ENCODE data around the gene TEC. TPM values are rescaled to one million over a fixed set of nuclear protein-coding genes. Genes with fewer than 3 reads are reported as not detected.
"Not testable (repeated sequence)": the region's sequence is repeated elsewhere in the genome, so short reads cannot be mapped to it uniquely, and the experiment has no call there.

TEC gene
- total RNA-seq (1 to 10 TPM; 2.3 to 2.4 TPM), total RNA-seq (2.1 to 3.5 reads per million in 2 donors)

DNA sequence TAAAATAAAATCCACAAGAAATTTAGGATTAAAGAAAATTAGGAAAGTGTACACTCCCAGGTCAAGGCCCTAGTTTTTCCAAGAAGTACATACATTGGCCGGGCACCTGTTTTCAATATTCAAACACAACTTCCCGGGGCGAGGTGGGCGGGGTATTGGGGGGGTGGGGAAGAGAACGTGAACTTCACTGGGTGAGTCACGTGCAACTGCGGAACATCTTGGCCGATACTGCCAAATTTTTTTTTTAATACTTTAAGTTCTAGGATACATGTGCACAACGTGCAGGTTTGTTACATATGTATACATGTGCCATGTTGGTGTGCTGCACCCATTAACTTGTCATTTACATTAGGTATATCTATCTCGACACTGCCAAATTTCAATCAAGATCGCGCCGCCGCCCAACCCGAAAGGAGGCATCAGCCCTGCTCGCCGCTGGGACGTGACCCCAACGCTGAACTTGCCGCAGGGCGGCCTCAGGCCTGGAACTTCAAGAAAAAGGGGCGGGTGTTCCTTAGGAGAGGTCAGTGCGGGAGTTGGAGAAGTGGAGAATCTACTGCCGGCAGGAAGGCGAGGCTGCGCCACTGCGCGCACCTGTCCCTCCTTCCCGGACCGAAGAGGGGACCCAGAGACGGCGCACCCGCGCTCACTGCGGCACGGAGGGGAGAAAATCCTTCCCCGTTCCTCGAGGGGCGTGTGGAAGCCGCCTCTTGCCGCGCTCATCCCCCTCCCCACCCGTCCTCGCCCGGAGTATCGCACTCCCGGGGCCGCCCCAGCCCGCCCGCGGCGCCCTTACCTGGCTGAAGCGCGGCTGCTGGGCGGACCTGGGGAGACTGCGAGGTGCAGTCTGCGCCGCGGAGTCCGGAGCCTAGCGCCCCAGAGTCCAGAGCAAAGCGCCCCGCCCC, at the start of gene TEC:
TSS of gene TEC (minus strand) at position 883 of the 905 bp plus-strand sequence. CDS start 41,224 bp downstream, outside the sequence.
- H3K4me3 Mint-ChIP-seq = peak within 1 kb of the TSS; percentile 95
- peaks cover 7% of the 10 kb centered on the region for H3K27me3 Mint-ChIP-seq
- no peaks in the 10 kb centered on the region for H3K36me3 Mint-ChIP-seq (ENCODE audit: low read depth)
- H3K4me1 Mint-ChIP-seq = peaks cover 4% of the 10 kb centered on the region
- DNase-seq (peak in 1 of 3 donors; percentile 19), ATAC-seq (peak; percentile 41)
- peak within 1 kb of the TSS; percentile 56 for H3K27ac Mint-ChIP-seq
- H3K9me3 ChIP-seq (ENCODE audit: control insufficient read depth, low read length, poor library complexity, severe bottlenecking) = no peaks in the 10 kb centered on the region

DNA sequence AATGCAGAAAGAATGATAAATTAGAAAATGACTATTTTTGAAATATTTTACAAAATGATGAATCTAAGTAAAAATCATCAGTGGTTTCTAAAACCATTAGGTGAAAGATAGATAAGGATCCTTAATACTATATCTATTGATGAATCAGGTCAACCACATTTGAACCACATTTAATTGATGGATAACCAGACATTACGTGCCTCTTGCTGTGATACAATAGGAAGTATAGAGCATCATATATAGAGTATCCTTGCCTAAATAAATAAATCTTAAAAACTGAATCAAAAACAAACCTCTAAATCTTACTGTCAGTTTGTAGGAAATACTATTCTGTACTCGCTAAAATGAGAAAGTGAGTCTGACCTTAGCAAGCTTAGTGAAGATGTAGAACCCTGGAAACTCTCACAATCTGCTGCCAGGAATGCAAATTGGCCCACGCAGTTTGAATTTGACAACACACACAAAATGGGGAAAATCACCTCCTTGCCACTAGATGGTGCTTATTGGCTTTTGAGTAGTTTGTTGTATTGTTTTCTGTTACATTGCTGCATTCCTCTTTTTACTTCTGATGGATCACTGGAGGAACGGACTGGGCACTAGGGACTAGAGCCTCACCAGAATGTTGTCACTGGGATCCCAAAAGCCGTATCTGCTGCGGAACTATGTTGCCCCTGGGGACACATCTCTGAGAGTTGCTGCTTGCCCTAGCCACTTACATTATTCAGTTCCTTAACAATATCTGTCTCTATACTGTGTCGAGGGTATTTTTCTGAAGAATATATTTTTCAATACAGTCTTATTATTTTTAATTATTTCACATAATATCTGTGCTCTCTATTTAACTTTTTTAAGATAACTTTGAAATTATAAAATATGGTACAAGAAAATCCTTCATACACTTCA, 46.3 kb upstream of the TEC start:
- H3K9me3 ChIP-seq (ENCODE audit: control insufficient read depth, low read length, poor library complexity, severe bottlenecking) = no peaks in the 10 kb centered on the region
- H3K4me3 Mint-ChIP-seq = no peak overlapping the region
- DNase-seq = no peak
- H3K27me3 Mint-ChIP-seq = no peaks in the 10 kb centered on the region
- H3K4me1 Mint-ChIP-seq = peaks cover 2% of the 10 kb centered on the region
- H3K27ac Mint-ChIP-seq = no peak overlapping the region
- H3K36me3 Mint-ChIP-seq (ENCODE audit: low read depth) = no peaks in the 10 kb centered on the region
- ATAC-seq = peak; percentile 63

DNA sequence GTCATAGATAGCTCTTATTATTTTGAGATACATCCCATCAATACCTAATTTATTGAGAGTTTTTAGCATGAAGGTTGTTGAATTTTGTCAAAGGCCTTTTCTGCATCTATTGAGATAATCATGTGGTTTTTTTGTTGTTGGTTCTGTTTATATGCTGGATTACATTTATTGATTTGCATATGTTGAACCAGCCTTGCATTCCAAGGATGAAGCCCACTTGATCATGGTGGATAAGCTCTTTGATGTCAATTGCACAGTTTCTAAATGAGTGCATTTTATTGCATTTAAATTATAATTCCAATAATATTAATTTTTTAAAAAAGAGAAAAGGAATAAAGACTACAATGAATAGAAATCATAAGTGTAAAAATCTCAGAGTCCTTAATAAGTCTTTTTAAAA, 45.1 kb upstream of the TEC start:
- not testable (repeated sequence) for ATAC-seq; H3K36me3 Mint-ChIP-seq (ENCODE audit: low read depth); H3K4me1 Mint-ChIP-seq; H3K27me3 Mint-ChIP-seq; H3K9me3 ChIP-seq (ENCODE audit: control insufficient read depth, low read length, poor library complexity, severe bottlenecking); H3K27ac Mint-ChIP-seq; H3K4me3 Mint-ChIP-seq; DNase-seq

DNA sequence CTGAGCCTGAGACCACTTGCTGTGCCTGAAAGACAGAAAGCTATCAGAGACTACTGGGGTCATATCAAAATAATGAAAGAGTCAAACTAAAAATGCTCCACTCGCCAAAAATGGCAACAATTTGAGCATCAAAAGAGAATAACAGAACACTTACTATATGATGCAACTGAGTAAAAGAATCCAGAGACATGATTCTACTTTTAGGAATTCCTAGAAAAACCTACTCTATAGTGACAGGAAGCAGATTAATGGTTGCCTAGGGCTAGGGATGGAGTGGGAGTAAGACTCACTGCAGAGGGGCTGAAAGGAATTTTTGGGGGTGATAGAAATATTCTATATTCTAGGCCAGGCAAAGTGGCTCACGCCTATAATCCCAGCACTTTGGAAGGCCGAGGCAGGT, 42.3 kb upstream of the TEC start:
- no peak overlapping the region for H3K4me3 Mint-ChIP-seq
- H3K9me3 ChIP-seq (ENCODE audit: control insufficient read depth, low read length, poor library complexity, severe bottlenecking) = no peaks in the 10 kb centered on the region
- no peak for ATAC-seq
- H3K4me1 Mint-ChIP-seq = peaks cover 2% of the 10 kb centered on the region
- H3K27me3 Mint-ChIP-seq = no peaks in the 10 kb centered on the region
- H3K27ac Mint-ChIP-seq = no peak overlapping the region
- no peaks in the 10 kb centered on the region for H3K36me3 Mint-ChIP-seq (ENCODE audit: low read depth)
- DNase-seq = no peak

DNA sequence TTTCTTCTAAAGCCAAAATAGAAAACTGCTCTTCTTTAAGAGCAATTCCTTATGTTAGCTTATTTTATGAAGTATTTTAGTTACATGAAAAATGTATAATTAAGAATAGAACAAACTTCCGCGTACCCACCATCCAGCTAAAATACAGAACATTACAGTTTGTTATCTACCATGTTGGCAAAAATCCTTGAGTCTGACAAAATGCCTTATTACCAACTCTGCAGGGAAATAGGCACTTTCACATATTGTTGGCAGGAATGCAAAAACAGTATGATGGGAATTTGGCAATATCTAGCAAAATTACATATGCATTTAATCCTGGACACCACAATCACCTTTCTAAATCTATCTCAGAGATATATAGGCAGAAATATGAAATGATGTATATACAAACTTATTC, 39.3 kb upstream of the TEC start:
- H3K9me3 ChIP-seq (ENCODE audit: control insufficient read depth, low read length, poor library complexity, severe bottlenecking) = no peaks in the 10 kb centered on the region
- Mint-ChIP-seq H3K36me3 (ENCODE audit: low read depth) (no peaks in the 10 kb centered on the region), H3K27me3 (no peaks in the 10 kb centered on the region), H3K4me1 (no peaks in the 10 kb centered on the region), H3K4me3 (no peak overlapping the region), H3K27ac (no peak overlapping the region)
- ATAC-seq = no peak
- DNase-seq = no peak

DNA sequence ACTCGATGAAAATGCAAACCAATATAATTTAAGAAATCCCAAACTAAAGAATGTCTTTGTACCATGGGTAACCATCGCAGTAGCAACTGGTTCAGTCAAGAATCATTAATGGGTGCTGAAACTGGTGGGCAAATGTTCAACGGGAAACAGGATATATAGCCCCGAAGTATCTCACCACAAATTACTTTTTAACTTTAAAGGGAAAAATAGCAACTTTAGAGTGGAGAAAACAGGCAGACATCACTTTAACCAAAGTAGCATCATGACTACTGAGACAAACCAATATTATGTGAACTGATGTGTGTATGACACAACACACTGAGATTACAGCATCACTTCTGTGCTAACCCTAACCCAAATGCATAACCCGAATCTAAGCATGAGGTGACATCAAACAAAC, 37.9 kb upstream of the TEC start:
- no peak overlapping the region for H3K4me3 Mint-ChIP-seq
- DNase-seq (no peak), ATAC-seq (no peak)
- H3K27me3 Mint-ChIP-seq = peaks cover 5% of the 10 kb centered on the region
- no peak overlapping the region for H3K27ac Mint-ChIP-seq
- no peaks in the 10 kb centered on the region for H3K9me3 ChIP-seq (ENCODE audit: control insufficient read depth, low read length, poor library complexity, severe bottlenecking)
- no peaks in the 10 kb centered on the region for H3K4me1 Mint-ChIP-seq
- H3K36me3 Mint-ChIP-seq (ENCODE audit: low read depth) = no peaks in the 10 kb centered on the region

DNA sequence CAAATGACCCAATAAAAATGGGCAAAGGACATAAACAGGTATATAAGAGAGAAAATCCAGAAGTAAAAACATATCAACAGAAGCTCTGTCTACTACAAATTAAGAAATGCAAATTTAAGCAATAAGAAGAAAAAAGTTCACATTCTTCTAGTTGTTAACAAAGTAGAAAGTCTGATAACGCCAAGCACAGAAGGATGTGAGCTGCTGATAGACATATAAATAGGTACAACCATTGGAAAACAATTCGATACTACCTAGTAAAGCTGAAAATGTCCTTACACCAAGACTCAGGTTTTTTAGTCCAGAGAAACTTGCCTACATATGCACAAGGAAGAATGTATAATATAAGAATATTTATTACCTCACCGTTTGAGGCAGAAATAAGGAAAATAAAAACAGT, 35.9 kb upstream of the TEC start:
- DNase-seq = no peak
- no peak for ATAC-seq
- Mint-ChIP-seq H3K4me3 (no peak overlapping the region), H3K27me3 (peaks cover 16% of the 10 kb centered on the region), H3K27ac (no peak overlapping the region), H3K4me1 (no peaks in the 10 kb centered on the region), H3K36me3 (ENCODE audit: low read depth) (no peaks in the 10 kb centered on the region)
- no peaks in the 10 kb centered on the region for H3K9me3 ChIP-seq (ENCODE audit: control insufficient read depth, low read length, poor library complexity, severe bottlenecking)

DNA sequence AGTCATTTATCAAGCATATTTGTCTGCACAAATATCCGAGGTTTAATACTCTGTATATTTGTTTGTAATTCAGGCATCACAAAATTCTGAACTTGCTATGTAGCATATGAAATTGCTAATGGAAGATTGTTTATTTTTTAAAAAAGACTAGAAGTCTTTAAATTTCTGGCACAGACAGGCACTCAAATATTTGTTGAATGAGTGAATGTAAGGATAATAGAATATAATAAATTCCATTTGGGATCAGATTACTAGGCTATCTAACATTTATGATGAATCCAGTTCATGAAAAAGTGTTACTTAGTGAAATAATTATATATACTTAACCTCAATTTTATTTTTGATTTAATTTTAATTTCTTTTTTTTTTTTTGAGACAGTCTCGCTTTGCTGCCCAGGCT, 30.4 kb upstream of the TEC start:
- ATAC-seq = no peak
- H3K36me3 Mint-ChIP-seq (ENCODE audit: low read depth) = no peaks in the 10 kb centered on the region
- H3K4me1 Mint-ChIP-seq = peaks cover 4% of the 10 kb centered on the region
- H3K27me3 Mint-ChIP-seq = peaks cover 24% of the 10 kb centered on the region
- no peak overlapping the region for H3K27ac Mint-ChIP-seq
- no peak for DNase-seq
- no peak overlapping the region for H3K4me3 Mint-ChIP-seq
- H3K9me3 ChIP-seq (ENCODE audit: control insufficient read depth, low read length, poor library complexity, severe bottlenecking) = no peaks in the 10 kb centered on the region

DNA sequence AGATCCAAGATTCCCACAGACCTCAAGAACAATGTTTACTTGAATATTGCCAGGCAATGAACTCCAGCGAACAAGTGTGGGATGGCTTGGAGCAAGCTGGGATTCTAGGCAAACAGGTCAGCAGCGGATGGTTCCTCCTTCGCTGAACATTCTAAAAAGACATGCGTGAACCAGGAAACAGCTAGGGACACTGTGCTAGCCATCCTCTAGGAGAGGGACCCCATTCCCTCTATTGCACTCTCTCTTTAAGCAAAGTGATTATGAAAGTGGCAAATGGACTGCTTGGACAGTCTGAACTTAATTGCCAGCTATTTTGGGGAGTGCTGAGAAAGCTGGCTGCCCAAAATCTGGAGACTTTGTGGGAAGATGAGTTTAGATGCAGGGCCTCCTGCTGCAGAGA, 29.9 kb upstream of the TEC start:
- no peak overlapping the region for H3K27ac Mint-ChIP-seq
- H3K4me3 Mint-ChIP-seq = no peak overlapping the region
- peaks cover 4% of the 10 kb centered on the region for H3K4me1 Mint-ChIP-seq
- no peaks in the 10 kb centered on the region for H3K36me3 Mint-ChIP-seq (ENCODE audit: low read depth)
- DNase-seq = no peak
- peaks cover 24% of the 10 kb centered on the region for H3K27me3 Mint-ChIP-seq
- no peak for ATAC-seq
- no peaks in the 10 kb centered on the region for H3K9me3 ChIP-seq (ENCODE audit: control insufficient read depth, low read length, poor library complexity, severe bottlenecking)

DNA sequence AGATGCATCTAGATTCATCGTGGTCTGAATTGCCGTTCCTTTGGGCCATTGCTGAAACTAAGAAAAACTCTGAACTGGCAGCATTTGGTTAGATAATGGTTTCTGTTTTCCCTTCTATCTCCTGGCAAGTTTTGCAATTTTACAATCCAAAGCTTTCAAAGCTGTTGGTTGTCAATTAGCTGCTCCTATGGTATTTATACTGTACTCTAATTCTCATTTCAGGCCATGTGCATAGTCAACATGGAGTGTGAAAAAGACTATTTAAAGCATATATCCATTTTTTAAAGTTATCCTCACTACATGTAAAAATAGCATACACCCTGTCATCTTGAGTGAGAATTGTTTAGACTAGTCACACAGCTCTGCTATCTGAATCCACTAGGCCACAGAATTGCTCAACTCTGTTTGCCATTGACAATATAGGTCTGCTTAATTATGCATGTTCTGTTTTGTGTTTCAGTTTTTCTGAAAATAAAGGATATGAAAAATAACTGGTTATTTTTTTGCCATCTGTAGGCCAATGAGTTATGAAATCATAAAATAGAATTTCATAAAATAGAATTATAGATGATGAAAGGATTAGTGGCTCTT, 27.7 kb upstream of the TEC start:
- DNase-seq = no peak
- no peaks in the 10 kb centered on the region for H3K9me3 ChIP-seq (ENCODE audit: control insufficient read depth, low read length, poor library complexity, severe bottlenecking)
- Mint-ChIP-seq H3K4me1 (peaks cover 6% of the 10 kb centered on the region), H3K4me3 (no peak overlapping the region), H3K27ac (no peak overlapping the region), H3K27me3 (peaks cover 18% of the 10 kb centered on the region), H3K36me3 (ENCODE audit: low read depth) (no peaks in the 10 kb centered on the region)
- no peak for ATAC-seq

DNA sequence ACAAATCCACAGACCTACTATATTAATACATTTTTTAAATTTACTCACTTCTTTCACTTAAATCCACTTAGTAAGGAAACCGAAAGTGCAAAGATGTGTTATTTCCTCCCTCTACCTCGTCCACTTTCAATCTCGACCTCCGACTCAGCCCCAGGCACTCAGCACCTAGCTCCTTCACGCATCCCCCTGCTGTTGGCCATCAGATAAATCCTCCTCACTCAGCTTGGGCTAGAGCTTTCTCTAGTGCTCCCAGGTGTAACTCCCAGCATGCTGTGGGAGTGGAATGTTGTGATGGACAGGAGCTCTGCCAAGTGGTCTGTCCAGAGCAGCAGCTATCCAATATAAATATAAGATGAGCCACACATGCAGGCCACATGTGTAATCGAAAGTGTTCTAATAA, 26.7 kb upstream of the TEC start:
- peak; percentile 27 for ATAC-seq
- Mint-ChIP-seq H3K4me1 (peaks cover 6% of the 10 kb centered on the region), H3K27me3 (peaks cover 9% of the 10 kb centered on the region), H3K27ac (peak overlapping the region; percentile 56), H3K4me3 (peak overlapping the region; percentile 80), H3K36me3 (ENCODE audit: low read depth) (no peaks in the 10 kb centered on the region)
- H3K9me3 ChIP-seq (ENCODE audit: control insufficient read depth, low read length, poor library complexity, severe bottlenecking) = no peaks in the 10 kb centered on the region
- DNase-seq = no peak

DNA sequence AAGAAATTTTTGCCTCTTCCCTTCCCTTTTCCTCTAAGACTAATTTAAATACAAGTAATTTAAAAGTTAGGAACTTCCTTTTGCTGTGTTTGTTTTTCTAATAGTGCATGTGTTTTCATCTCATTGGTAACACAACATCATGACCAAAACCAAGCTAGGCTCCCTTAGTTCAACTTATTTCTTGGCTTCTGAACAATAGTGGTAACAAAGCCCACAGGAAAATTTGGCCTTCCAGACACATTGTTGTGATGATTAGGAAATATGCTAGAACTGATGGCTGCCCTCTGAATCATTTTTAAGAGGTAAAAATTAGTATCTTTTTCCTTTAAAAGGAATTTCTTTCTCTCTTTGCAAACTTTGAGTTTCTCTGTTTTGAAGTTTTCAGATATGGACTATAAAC, 25.5 kb upstream of the TEC start:
- DNase-seq (no peak), ATAC-seq (no peak)
- peaks cover 8% of the 10 kb centered on the region for H3K27me3 Mint-ChIP-seq
- no peak overlapping the region for H3K27ac Mint-ChIP-seq
- H3K4me1 Mint-ChIP-seq = peaks cover 6% of the 10 kb centered on the region
- H3K9me3 ChIP-seq (ENCODE audit: control insufficient read depth, low read length, poor library complexity, severe bottlenecking) = no peaks in the 10 kb centered on the region
- no peaks in the 10 kb centered on the region for H3K36me3 Mint-ChIP-seq (ENCODE audit: low read depth)
- H3K4me3 Mint-ChIP-seq = no peak overlapping the region

DNA sequence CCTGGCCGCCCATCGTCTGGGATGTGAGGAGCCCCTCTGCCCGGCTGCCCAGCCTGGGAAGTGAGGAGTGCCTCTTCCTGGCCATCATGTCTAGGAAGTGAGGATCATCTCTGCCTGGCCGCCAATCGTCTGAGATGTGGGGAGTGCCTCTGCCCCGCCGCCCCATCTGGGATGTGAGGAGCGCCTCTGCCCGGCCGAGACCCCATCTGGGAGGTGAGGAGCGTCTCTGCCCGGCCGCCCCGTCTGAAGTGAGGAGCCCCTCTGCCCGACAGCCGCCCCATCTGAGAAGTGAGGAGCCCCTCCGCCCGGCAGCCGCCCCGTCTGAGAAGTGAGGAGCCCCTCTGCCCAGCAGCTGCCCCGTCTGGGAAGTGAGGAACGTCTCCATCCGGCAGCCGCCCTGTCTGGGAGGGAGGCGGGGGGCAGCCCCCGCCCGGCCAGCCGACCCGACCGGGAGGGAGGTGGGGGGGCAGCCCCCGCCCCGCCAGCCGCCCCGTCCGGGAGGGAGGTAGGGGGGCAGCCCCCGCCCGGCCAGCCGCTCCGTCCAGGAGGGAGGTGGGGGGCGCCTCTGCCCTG, 22.7 kb upstream of the TEC start:
- H3K4me3 Mint-ChIP-seq; H3K36me3 Mint-ChIP-seq (ENCODE audit: low read depth); H3K9me3 ChIP-seq (ENCODE audit: control insufficient read depth, low read length, poor library complexity, severe bottlenecking); H3K27ac Mint-ChIP-seq; H3K27me3 Mint-ChIP-seq; ATAC-seq; H3K4me1 Mint-ChIP-seq; DNase-seq: not testable (repeated sequence)
